ENCODE data around the gene STRIP1.

GRCh38 chr1:110005971-110006370 is 28.5 kb upstream of the STRIP1 start:
- TF ChIP-seq CTCF (IDR thresholded peaks at IDR 0.05; ENCODE audit: low read depth, low read length, missing input control) (no peak), RAD21 (IDR thresholded peaks at IDR 0.05) (no peak)
